DND-41 (cell line): ENCODE results near the gene EYS.

Source experiments
- ATAC-seq: fragments of 200-7000 bp; cut with Tn5 transposase; 3 replicates; pipeline ENCODE4 v1.9.1; 2021; ENCODE audit warnings: low read depth; ENCODE audit not compliant: insufficient read depth
- DNase-seq: peaks from one replicate; pipeline ENCODE4 v3.0.0-alpha.2; 2020
- H2AFZ ChIP-seq: 2 replicates; pipeline ENCODE4 v1.6.0; 2012; ENCODE audit warnings: low read depth, low read length
- H3K27ac ChIP-seq: 2 replicates; pipeline ENCODE4 v1.5.1; 2012; ENCODE audit warnings: low read length, inconsistent platforms
- H3K27me3 ChIP-seq: fragments of 200-600 bp; sonication (generic); 2 replicates; pipeline ENCODE4 v1.6.0; 2012; ENCODE audit warnings: low read length, mild to moderate bottlenecking, inconsistent platforms; ENCODE audit not compliant: insufficient read depth, poor library complexity
- H3K36me3 ChIP-seq: 2 replicates; pipeline ENCODE4 v1.5.1; 2012; ENCODE audit warnings: low read length, inconsistent platforms; ENCODE audit not compliant: insufficient read depth
- H3K4me1 ChIP-seq: 2 replicates; pipeline ENCODE4 v1.5.1; 2012; ENCODE audit warnings: mild to moderate bottlenecking, low read length; ENCODE audit not compliant: insufficient read depth
- H3K4me2 ChIP-seq: 2 replicates; pipeline ENCODE4 v1.6.0; 2012; ENCODE audit warnings: mild to moderate bottlenecking, moderate library complexity, low read length, inconsistent platforms; ENCODE audit not compliant: insufficient read depth
- H3K4me3 ChIP-seq, 2 experiments: fragments of 200-600 bp in 1 of 2; shearing (Covaris generic) in 1 of 2; 2 replicates each; pipeline ENCODE4 v1.5.1; 2012 to 2016; ENCODE audit warnings: inconsistent platforms in 2 of 2, low read length in 2 of 2, mild to moderate bottlenecking in 2 of 2, low read depth in 1 of 2, moderate library complexity in 1 of 2
- H3K79me2 ChIP-seq: 2 replicates; pipeline ENCODE4 v1.6.0; 2012; ENCODE audit warnings: low read length, inconsistent platforms; ENCODE audit not compliant: insufficient read depth
- H3K9ac ChIP-seq: 2 replicates; pipeline ENCODE4 v1.6.0; 2012; ENCODE audit warnings: low read depth, mild to moderate bottlenecking, inconsistent platforms, low read length, moderate library complexity
- H3K9me3 ChIP-seq: 2 replicates; pipeline ENCODE4 v1.5.1; 2012; ENCODE audit warnings: low read length, moderate library complexity, mild to moderate bottlenecking, inconsistent platforms; ENCODE audit not compliant: insufficient read depth, severe bottlenecking
- H4K20me1 ChIP-seq: 2 replicates; pipeline ENCODE4 v1.6.0; 2012; ENCODE audit warnings: low read length; ENCODE audit not compliant: insufficient read depth
- CTCF ChIP-seq: IDR thresholded peaks from 2 replicates; pipeline ENCODE4 v1.5.1; 2012; ENCODE audit warnings: borderline replicate concordance, low read length, moderate library complexity, mild to moderate bottlenecking; ENCODE audit not compliant: poor library complexity, severe bottlenecking; ENCODE audit errors: extremely low read depth
- EZH2 ChIP-seq: IDR thresholded peaks from 3 replicates; pipeline ENCODE4 v1.6.1; 2012; ENCODE audit warnings: borderline replicate concordance, low read depth, mild to moderate bottlenecking, moderate library complexity, low read length, inconsistent platforms; ENCODE audit not compliant: severe bottlenecking

Gene EYS

GRCh38 chr6:63716169-63716568, 1990.9 kb downstream of the EYS start:
- no peak for TF ChIP-seq CTCF
- TF ChIP-seq EZH2 = no peak
- no peak overlapping the region for H3K9ac ChIP-seq
- no peaks in the 10 kb centered on the region for H3K9me3 ChIP-seq
- ATAC-seq (no peak), DNase-seq (no peak)
- H4K20me1 ChIP-seq = no peaks in the 10 kb centered on the region
- H3K4me1 ChIP-seq = no peaks in the 10 kb centered on the region
- no peak overlapping the region for H2AFZ ChIP-seq
- H3K27me3 ChIP-seq = no peaks in the 10 kb centered on the region
- no peak overlapping the region for H3K27ac ChIP-seq
- no peaks in the 10 kb centered on the region for H3K79me2 ChIP-seq
- H3K4me3 ChIP-seq = no peak overlapping the region
- H3K36me3 ChIP-seq = peaks cover 23% of the 10 kb centered on the region
- no peak overlapping the region for H3K4me2 ChIP-seq

- H3K4me3 ChIP-seq = no peak overlapping the region
- H4K20me1 ChIP-seq = no peaks in the 10 kb centered on the region
- no peak for TF ChIP-seq CTCF
- no peak for TF ChIP-seq EZH2
- no peak for DNase-seq
- H2AFZ ChIP-seq = no peak overlapping the region
- ATAC-seq = no peak
- H3K9me3 ChIP-seq = no peaks in the 10 kb centered on the region
- no peaks in the 10 kb centered on the region for H3K27me3 ChIP-seq
- peaks cover 43% of the 10 kb centered on the region for H3K36me3 ChIP-seq
- no peak overlapping the region for H3K9ac ChIP-seq
- no peak overlapping the region for H3K27ac ChIP-seq
- H3K79me2 ChIP-seq = no peaks in the 10 kb centered on the region
- H3K4me2 ChIP-seq = no peak overlapping the region
- H3K4me1 ChIP-seq = no peaks in the 10 kb centered on the region
These were observed 1992.9 kb downstream of the EYS start for GRCh38 chr6:63714091-63714490.

GRCh38 chr6:63713332-63713731, 1993.7 kb downstream of the EYS start:
- H3K4me1 ChIP-seq = no peaks in the 10 kb centered on the region
- H3K9me3 ChIP-seq = no peaks in the 10 kb centered on the region
- no peak overlapping the region for H3K9ac ChIP-seq
- H3K27ac ChIP-seq = no peak overlapping the region
- ATAC-seq = no peak
- H3K79me2 ChIP-seq = no peaks in the 10 kb centered on the region
- H2AFZ ChIP-seq = no peak overlapping the region
- no peak for TF ChIP-seq CTCF
- no peak for TF ChIP-seq EZH2
- H3K4me2 ChIP-seq = no peak overlapping the region
- no peak for DNase-seq
- H4K20me1 ChIP-seq = no peaks in the 10 kb centered on the region
- H3K36me3 ChIP-seq = peaks cover 49% of the 10 kb centered on the region
- H3K27me3 ChIP-seq = no peaks in the 10 kb centered on the region
- H3K4me3 ChIP-seq = no peak overlapping the region

- Histone ChIP-seq H3K9ac (no peak overlapping the region), H3K36me3 (peaks cover 90% of the 10 kb centered on the region), H3K79me2 (no peaks in the 10 kb centered on the region), H4K20me1 (peaks cover 3% of the 10 kb centered on the region; the same call in 1 of the 2 replicates), H3K9me3 (no peaks in the 10 kb centered on the region), H3K4me2 (no peak overlapping the region), H3K27me3 (no peaks in the 10 kb centered on the region), H3K4me3 (no peak overlapping the region), H3K27ac (no peak overlapping the region), H3K4me1 (no peaks in the 10 kb centered on the region), H2AFZ (no peak overlapping the region)
- TF ChIP-seq EZH2 (no peak), CTCF (no peak)
- no peak for ATAC-seq
- DNase-seq = no peak
These were observed 1997.9 kb downstream of the EYS start for GRCh38 chr6:63709148-63709547.
